Upper lobe of right lung (tissue), 1 donor: ENCODE data around the gene BRWD1. TPM values are rescaled to one million over a fixed set of nuclear protein-coding genes. Genes with fewer than 3 reads are reported as not detected.
A peak's percentile ranks its signal among the peaks of the same experiment; 100 is the strongest.

ENCODE experiments used
- ATAC-seq: fragments of 200-7000 bp; cut with Tn5 transposase; one replicate; pipeline ENCODE4 v1.9.1; 2020; ENCODE audit warnings: mild to moderate bottlenecking, moderate library complexity
- DNase-seq: peaks from one replicate; pipeline ENCODE4 v3.0.0-alpha.2; 2020
- H3K27ac ChIP-seq: fragments of 200-600 bp; one replicate; pipeline ENCODE4 v1.8.0; 2022
- H3K27me3 ChIP-seq: fragments of 200-600 bp; one replicate; pipeline ENCODE4 v1.8.0; 2022; ENCODE audit warnings: mild to moderate bottlenecking
- H3K36me3 ChIP-seq: fragments of 200-600 bp; one replicate; pipeline ENCODE4 v1.8.0; 2022
- H3K4me1 ChIP-seq: fragments of 200-600 bp; one replicate; pipeline ENCODE4 v1.8.0; 2022
- H3K4me3 ChIP-seq: fragments of 200-600 bp; one replicate; pipeline ENCODE4 v1.8.0; 2022; ENCODE audit warnings: mild to moderate bottlenecking
- H3K9me3 ChIP-seq: fragments of 200-600 bp; one replicate; pipeline ENCODE4 v1.8.0; 2022
- CTCF ChIP-seq: fragments of 200-600 bp; IDR thresholded peaks from one replicate; pipeline ENCODE4 v1.8.0; 2022; ENCODE audit warnings: antibody characterized with exemption
- intact Hi-C: fragments of 100-400 bp; cut with DNase I; formaldehyde crosslinking; loops from one replicate; pipeline ENCODE4 v1.11.0; 2022
- total RNA-seq: library from RNA; stranded (reverse); fragmentation: NEBNext Ultra II Directional; extraction: Animal tissue kit (Norgen Biotek cat#: 25700); gene quantifications from one replicate; pipeline ENCODE4 v1.2.1, GENCODE V29; 2021
- donor health status: DM: no; HTN: yes; CAD: no; lungs with severe emphysema.

Gene BRWD1
- total RNA-seq, 1 donor from 2014 or later: 40.5 TPM

DNA sequence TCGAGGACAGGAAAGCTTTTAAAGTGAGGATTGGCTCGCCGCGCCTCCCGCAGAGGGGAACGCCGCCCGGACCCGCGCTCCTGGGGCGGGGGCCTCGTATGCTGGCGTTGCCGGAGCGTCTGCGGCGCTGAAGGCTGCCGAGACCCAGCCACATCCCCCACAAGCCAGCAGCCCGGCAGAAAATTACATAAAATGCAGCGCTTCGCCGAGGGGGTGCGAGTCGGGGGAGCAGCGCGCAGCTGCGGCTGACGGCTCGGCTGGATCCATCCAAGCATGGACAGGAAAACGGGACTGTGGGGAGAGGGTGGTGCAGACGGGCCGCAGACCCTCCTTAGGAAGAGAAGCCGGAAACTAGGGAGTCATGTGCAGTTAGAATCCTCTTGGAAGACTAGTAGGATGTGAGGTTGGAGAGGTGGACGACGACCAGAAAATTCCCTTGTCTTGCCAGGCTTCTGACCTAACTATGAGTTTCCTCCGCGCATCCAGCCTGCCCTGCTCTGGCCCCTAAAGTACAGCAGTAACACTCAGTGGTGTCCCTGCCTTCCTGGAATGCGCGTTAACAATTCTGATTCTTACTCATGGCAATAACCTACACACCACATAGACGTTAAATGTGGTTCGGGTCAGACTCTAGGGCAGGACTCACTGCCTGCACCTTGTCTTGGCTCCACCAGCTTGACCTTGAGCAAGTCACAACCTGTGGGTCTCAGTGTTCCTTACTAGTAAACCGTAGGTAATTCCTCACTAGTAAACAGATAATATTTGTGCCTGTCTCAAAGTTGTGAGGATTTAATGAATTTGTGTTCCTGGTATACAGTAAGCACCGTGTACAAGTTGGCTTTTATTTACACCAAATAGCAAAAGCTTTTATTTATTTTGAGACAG, 953 bp upstream of the BRWD1 start:
- intact Hi-C loops: loop anchor here (10.0 kb wide), 1 partner anchor 70 kb away; a partner anchor contains a TSS
- peaks cover 28% of the 10 kb centered on the region for H3K4me1 ChIP-seq
- DNase-seq: no peak

GRCh38 chr21:39313042-39313570, 326 bp downstream of the BRWD1 start:
- intact Hi-C loops: loop anchor here (10.0 kb wide), 1 partner anchor 72 kb away; a partner anchor contains a TSS
- H3K27ac ChIP-seq: peak overlapping the region; percentile 92
- H3K9me3 ChIP-seq: no peaks in the 10 kb centered on the region
- H3K36me3 ChIP-seq: peaks cover 20% of the 10 kb centered on the region
- DNase-seq: no peak
- H3K4me1 ChIP-seq: peaks cover 26% of the 10 kb centered on the region
- H3K27me3 ChIP-seq: no peaks in the 10 kb centered on the region
- no peak for TF ChIP-seq CTCF
- peak overlapping the region; percentile 83 for H3K4me3 ChIP-seq
- peak; percentile 53 for ATAC-seq

More for the DNA sequence above, 953 bp upstream of the BRWD1 start:
- Histone ChIP-seq H3K9me3 (no peaks in the 10 kb centered on the region), H3K27me3 (no peaks in the 10 kb centered on the region), H3K36me3 (peaks cover 20% of the 10 kb centered on the region), H3K27ac (peak overlapping the region; percentile 92), H3K4me3 (peak overlapping the region; percentile 83)
- TF ChIP-seq CTCF: no peak
- peak; percentile 6 for ATAC-seq

DNA sequence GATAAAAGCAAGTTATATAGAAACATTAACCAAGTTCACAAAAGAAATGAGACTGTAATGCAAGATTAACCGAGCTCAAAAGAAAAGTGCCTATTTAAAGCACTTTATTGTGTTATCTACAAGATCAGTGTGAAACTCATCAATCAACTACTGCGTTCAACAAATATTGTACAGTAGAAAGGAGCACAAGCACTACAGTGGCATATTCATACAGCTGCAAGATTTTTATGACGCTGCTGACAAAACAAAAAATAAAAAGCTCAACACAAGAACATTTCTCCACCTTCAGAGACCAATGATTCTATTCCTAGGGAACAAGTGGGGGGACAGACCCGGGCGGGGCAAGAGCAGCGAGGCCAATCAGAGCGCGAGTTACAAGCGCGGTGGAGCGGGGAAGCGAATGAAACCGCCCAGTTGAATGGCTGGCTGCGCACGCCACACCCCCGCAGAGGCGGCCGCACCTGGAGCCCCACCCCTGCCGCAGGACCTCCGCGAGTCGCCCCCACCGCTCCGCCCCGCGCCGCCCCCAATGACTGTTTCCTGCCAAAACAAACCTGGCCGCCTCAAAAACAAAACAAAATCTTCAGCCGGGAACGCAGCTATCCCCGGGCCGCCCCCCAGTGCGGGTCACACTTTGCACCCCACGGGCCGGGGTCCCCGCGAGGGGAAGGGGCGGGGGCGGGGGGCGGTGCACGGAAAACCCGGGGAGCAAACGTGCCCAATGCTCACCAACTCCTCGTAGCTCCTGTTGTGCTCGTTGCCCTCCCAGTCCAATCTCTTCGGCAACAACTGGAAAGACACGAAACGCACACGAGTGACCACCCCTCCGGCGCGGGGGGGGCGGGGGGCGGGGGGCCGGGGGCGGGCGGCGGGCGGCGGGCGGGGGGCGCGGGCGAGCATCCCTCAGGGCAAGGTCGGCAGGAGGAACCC, 1.1 kb downstream of the BRWD1 start:
- peaks cover 22% of the 10 kb centered on the region for H3K4me1 ChIP-seq
- H3K27ac ChIP-seq: peak overlapping the region; percentile 92
- TF ChIP-seq CTCF: no peak
- peak overlapping the region; percentile 83 for H3K4me3 ChIP-seq
- H3K36me3 ChIP-seq: peaks cover 20% of the 10 kb centered on the region
- intact Hi-C loops: loop anchor here (10.0 kb wide), 1 partner anchor 72 kb away; a partner anchor contains a TSS
- H3K9me3 ChIP-seq: no peaks in the 10 kb centered on the region
- no peaks in the 10 kb centered on the region for H3K27me3 ChIP-seq
- DNase-seq (peak; percentile 96), ATAC-seq (peak; percentile 92)

GRCh38 chr21:39311164-39311563, 2.3 kb downstream of the BRWD1 start:
- Histone ChIP-seq H3K27ac (no peak overlapping the region), H3K4me1 (peaks cover 22% of the 10 kb centered on the region), H3K27me3 (no peaks in the 10 kb centered on the region), H3K9me3 (no peaks in the 10 kb centered on the region), H3K4me3 (no peak overlapping the region), H3K36me3 (peaks cover 20% of the 10 kb centered on the region)
- intact Hi-C loops: loop anchor here (10.0 kb wide), 1 partner anchor 74 kb away; a partner anchor contains a TSS
- no peak for DNase-seq
- TF ChIP-seq CTCF: no peak
- no peak for ATAC-seq

DNA sequence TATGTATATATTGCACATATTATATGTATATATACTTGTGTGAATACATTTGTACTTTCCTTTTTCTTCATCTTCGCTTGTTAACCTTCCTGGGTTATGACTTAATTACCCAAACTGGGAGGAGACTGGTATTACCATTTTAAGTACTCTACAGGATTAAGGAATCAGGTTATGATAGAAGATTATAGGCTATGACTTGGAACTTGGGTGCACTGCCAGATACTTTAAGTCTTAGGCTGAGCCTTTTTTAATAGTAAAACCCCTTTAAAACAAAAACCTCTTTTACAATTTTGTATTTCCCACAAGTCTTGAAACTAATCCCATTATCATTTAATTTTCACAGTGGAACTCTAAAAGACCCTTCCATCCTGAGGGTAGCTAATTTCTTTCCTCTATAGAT, 6.0 kb downstream of the BRWD1 start:
- intact Hi-C loops: no loop called here
- H3K36me3 ChIP-seq: peaks cover 40% of the 10 kb centered on the region
- no peak for TF ChIP-seq CTCF
- no peaks in the 10 kb centered on the region for H3K9me3 ChIP-seq
- no peak overlapping the region for H3K27ac ChIP-seq
- DNase-seq (no peak), ATAC-seq (no peak)
- peaks cover 16% of the 10 kb centered on the region for H3K4me1 ChIP-seq
- H3K27me3 ChIP-seq: no peaks in the 10 kb centered on the region
- no peak overlapping the region for H3K4me3 ChIP-seq
